Measurements from ENCODE around the gene ATF3. TPM values are rescaled to one million over a fixed set of nuclear protein-coding genes. Genes with fewer than 3 reads are reported as not detected.

The ATF3 gene
- total and polyA plus RNA-seq, 7 donors, result 3.2 to 162 (median 29.4) TPM

- peaks cover 0 to 9% (median 0%) of the 10 kb centered on the region in 3 donors for H3K27me3 ChIP-seq
- no peak overlapping the region for H3K4me3 ChIP-seq
- WGBS, 2 donors, result 94% methylated on average over 8 of the region's 8 CpGs
- no peak for DNase-seq
- no peaks in the 10 kb centered on the region for H3K36me3 ChIP-seq
- TF ChIP-seq POLR2AphosphoS5 (IDR thresholded peaks at IDR 0.05) (no peak), EP300 (IDR thresholded peaks at IDR 0.05) (no peak), POLR2A (IDR thresholded peaks at IDR 0.05) (no peak), CTCF (IDR thresholded peaks at IDR 0.05) (no peak)
- no peaks in the 10 kb centered on the region for H3K4me1 ChIP-seq
- intact Hi-C loops (cut with DNase I), result no loop called here
- peaks cover 0 to 2% (median 0%) of the 10 kb centered on the region in 4 donors for H3K9me3 ChIP-seq
- H3K27ac ChIP-seq, result no peak overlapping the region
Observed at GRCh38 chr1:212581034-212581433, 27.5 kb upstream of the ATF3 start.

GRCh38 chr1:212582291-212582690 lies 26.3 kb upstream of the ATF3 start:
- no peak for TF ChIP-seq POLR2A (IDR thresholded peaks at IDR 0.05)
- TF ChIP-seq CTCF (IDR thresholded peaks at IDR 0.05), result no peak
- TF ChIP-seq EP300 (IDR thresholded peaks at IDR 0.05), result no peak
- TF ChIP-seq POLR2AphosphoS5 (IDR thresholded peaks at IDR 0.05), result no peak
- H3K27me3 ChIP-seq, result peaks cover 0 to 22% (median 0%) of the 10 kb centered on the region in 3 donors
- 87 to 88% methylated on average over 5 of the region's 5 CpGs for WGBS, 2 donors
- intact Hi-C loops (cut with DNase I), result no loop called here
- DNase-seq, result no peak
- peaks cover 0 to 2% (median 0%) of the 10 kb centered on the region in 4 donors for H3K9me3 ChIP-seq
- H3K4me3 ChIP-seq, result no peak overlapping the region
- H3K36me3 ChIP-seq, result no peaks in the 10 kb centered on the region
- no peak overlapping the region for H3K27ac ChIP-seq
- H3K4me1 ChIP-seq, result no peaks in the 10 kb centered on the region

- Histone ChIP-seq H3K4me1 (no peaks in the 10 kb centered on the region), H3K36me3 (no peaks in the 10 kb centered on the region), H3K27me3 (peaks cover 0 to 29% (median 0%) of the 10 kb centered on the region in 3 donors), H3K27ac (no peak overlapping the region), H3K9me3 (peaks cover 0 to 2% (median 0%) of the 10 kb centered on the region in 4 donors), H3K4me3 (no peak overlapping the region)
- WGBS, 2 donors, result 91 to 93% methylated on average over 7 of the region's 7 CpGs
- no peak for TF ChIP-seq CTCF (IDR thresholded peaks at IDR 0.05)
- no peak for TF ChIP-seq EP300 (IDR thresholded peaks at IDR 0.05)
- no peak for TF ChIP-seq POLR2AphosphoS5 (IDR thresholded peaks at IDR 0.05)
- no peak for TF ChIP-seq POLR2A (IDR thresholded peaks at IDR 0.05)
- intact Hi-C loops (cut with DNase I), result no loop called here
- no peak for DNase-seq
Observed at GRCh38 chr1:212582808-212583615, 25.5 kb upstream of the ATF3 start.

- H3K27me3 ChIP-seq, result peaks cover 0 to 31% (median 0%) of the 10 kb centered on the region in 3 donors
- H3K36me3 ChIP-seq, result no peaks in the 10 kb centered on the region
- no peak overlapping the region for H3K4me3 ChIP-seq
- H3K27ac ChIP-seq, result no peak overlapping the region
- no peak for DNase-seq
- H3K4me1 ChIP-seq, result no peaks in the 10 kb centered on the region
- WGBS, 2 donors, result 76 to 90% methylated on average over 7 of the region's 7 CpGs
- intact Hi-C loops (cut with DNase I), result no loop called here
- H3K9me3 ChIP-seq, result no peaks in the 10 kb centered on the region
- TF ChIP-seq CTCF (IDR thresholded peaks at IDR 0.05) (no peak), POLR2A (IDR thresholded peaks at IDR 0.05) (no peak), EP300 (IDR thresholded peaks at IDR 0.05) (no peak), POLR2AphosphoS5 (IDR thresholded peaks at IDR 0.05) (no peak)
Observed at GRCh38 chr1:212583643-212584042, 24.9 kb upstream of the ATF3 start.
